ENCODE results near the gene REELD1.

- TF ChIP-seq, protein P1, sequence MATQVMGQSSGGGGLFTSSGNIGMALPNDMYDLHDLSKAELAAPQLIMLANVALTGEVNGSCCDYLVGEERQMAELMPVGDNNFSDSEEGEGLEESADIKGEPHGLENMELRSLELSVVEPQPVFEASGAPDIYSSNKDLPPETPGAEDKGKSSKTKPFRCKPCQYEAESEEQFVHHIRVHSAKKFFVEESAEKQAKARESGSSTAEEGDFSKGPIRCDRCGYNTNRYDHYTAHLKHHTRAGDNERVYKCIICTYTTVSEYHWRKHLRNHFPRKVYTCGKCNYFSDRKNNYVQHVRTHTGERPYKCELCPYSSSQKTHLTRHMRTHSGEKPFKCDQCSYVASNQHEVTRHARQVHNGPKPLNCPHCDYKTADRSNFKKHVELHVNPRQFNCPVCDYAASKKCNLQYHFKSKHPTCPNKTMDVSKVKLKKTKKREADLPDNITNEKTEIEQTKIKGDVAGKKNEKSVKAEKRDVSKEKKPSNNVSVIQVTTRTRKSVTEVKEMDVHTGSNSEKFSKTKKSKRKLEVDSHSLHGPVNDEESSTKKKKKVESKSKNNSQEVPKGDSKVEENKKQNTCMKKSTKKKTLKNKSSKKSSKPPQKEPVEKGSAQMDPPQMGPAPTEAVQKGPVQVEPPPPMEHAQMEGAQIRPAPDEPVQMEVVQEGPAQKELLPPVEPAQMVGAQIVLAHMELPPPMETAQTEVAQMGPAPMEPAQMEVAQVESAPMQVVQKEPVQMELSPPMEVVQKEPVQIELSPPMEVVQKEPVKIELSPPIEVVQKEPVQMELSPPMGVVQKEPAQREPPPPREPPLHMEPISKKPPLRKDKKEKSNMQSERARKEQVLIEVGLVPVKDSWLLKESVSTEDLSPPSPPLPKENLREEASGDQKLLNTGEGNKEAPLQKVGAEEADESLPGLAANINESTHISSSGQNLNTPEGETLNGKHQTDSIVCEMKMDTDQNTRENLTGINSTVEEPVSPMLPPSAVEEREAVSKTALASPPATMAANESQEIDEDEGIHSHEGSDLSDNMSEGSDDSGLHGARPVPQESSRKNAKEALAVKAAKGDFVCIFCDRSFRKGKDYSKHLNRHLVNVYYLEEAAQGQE (IDR thresholded peaks at IDR 0.05; ENCODE audit: insufficient read depth in 1 of 2, low read depth in 2 of 2, low read length in 2 of 2): no peak
- no peak for TF ChIP-seq POLR2AphosphoS5 (IDR thresholded peaks at IDR 0.05; ENCODE audit: low read depth, low read length)
- no peak for TF ChIP-seq TAF1 (IDR thresholded peaks at IDR 0.05; ENCODE audit: borderline replicate concordance, insufficient read depth, low read length)
- no peak for TF ChIP-seq SIN3A (IDR thresholded peaks at IDR 0.05; ENCODE audit: borderline replicate concordance, insufficient read depth, low read length)
- TF ChIP-seq FOXP2 (optimal IDR thresholded peaks at IDR 0.05; ENCODE audit: borderline replicate concordance, extremely low read depth, extremely low read length, insufficient read depth): no peak
Observed at GRCh38 chr4:146274774-146275173, 60.4 kb downstream of the REELD1 start.
